A549 (cell line): ENCODE data around the gene PAQR8. TPM values are rescaled to one million over a fixed set of nuclear protein-coding genes. Genes with fewer than 3 reads are reported as not detected.

ENCODE experiments used
- ATAC-seq, 2 experiments: fragments of 200-7000 bp in 1 of 2; fragments of >200 bp in 1 of 2; cut with Nextera tagmentation in 1 of 2; cut with Tn5 transposase in 1 of 2; 3 replicates each; pipeline versions ENCODE4 v1.8.0 to v1.9.1; 2018 to 2020; ENCODE audit warnings: mild to moderate bottlenecking in 1 of 2, moderate library complexity in 1 of 2
- CTCF ChIA-PET: fragments of 300-600 bp; sonication (Branson Sonifier 250); formaldehyde crosslinking; extraction: SDS; loops from one replicate; lab custom pipeline; 2021; ENCODE audit warnings: antibody characterized with exemption, inconsistent platforms; lab: Yijun Ruan, JAX
- POLR2A ChIA-PET: fragments of 350-600 bp; formaldehyde crosslinking; extraction: SDS; loops from one replicate; lab custom pipeline; 2021; ENCODE audit warnings: antibody characterized with exemption, inconsistent platforms; lab: Yijun Ruan, JAX
- DNase-seq, 2 experiments: peaks; one replicate each; pipeline versions ENCODE4 v3.0.0 to v3.0.0-alpha.2; 2011 to 2016; ENCODE audit warnings: low read depth in 1 of 2, low spot score in 1 of 2
- FAIRE-seq: peaks from 2 replicates; lab custom pipeline; 2011; peaks lifted over from hg19 to GRCh38; lab: Jason Lieb, UNC
- H3K27ac ChIP-seq, 2 experiments: fragments of >200 bp; sonication (Bioruptor Twin); formaldehyde crosslinking; 3 replicates each; pipeline ENCODE4 v1.5.1; 2016 to 2017
- H3K4me1 ChIP-seq: fragments of >200 bp; sonication (Bioruptor Twin); formaldehyde crosslinking; 3 replicates; pipeline ENCODE4 v1.6.1; 2016
- H3K4me2 ChIP-seq: fragments of >200 bp; sonication (Bioruptor Twin); formaldehyde crosslinking; 3 replicates; pipeline ENCODE4 v1.6.1; 2016
- H3K4me3 ChIP-seq: fragments of >200 bp; sonication (Bioruptor Twin); formaldehyde crosslinking; 3 replicates; pipeline ENCODE4 v1.5.1; 2016
- H3K9me3 ChIP-seq: fragments of >200 bp; sonication (Bioruptor Twin); formaldehyde crosslinking; 3 replicates; pipeline ENCODE4 v1.6.1; 2016
- ATOH8 ChIP-seq: fragments of 250-450 bp; sonication (Bioruptor Pico); IDR thresholded peaks from 2 replicates; pipeline ENCODE4 v1.5.0; 2020; ENCODE audit warnings: low read depth, mild to moderate bottlenecking, moderate library complexity
- CEBPB ChIP-seq, 2 experiments: fragments of >200 bp in 1 of 2; sonication (Bioruptor Twin) in 1 of 2; formaldehyde crosslinking in 1 of 2; IDR thresholded peaks; 2 replicates each; pipeline ENCODE4 v1.6.1; 2012 to 2016
- CHD4 ChIP-seq: fragments of 200-600 bp; sonication (generic); IDR thresholded peaks from 2 replicates; pipeline ENCODE4 v1.6.1; 2016; ENCODE audit warnings: antibody characterized with exemption, mild to moderate bottlenecking, borderline replicate concordance
- EHF ChIP-seq: fragments of 250-450 bp; sonication (Bioruptor Pico); IDR thresholded peaks from 2 replicates; pipeline ENCODE4 v1.5.0; 2020; ENCODE audit warnings: mild to moderate bottlenecking
- EHMT2 ChIP-seq: fragments of 200-600 bp; sonication (generic); IDR thresholded peaks from 2 replicates; pipeline ENCODE4 v1.6.1; 2016; ENCODE audit warnings: antibody characterized with exemption, low read depth, mild to moderate bottlenecking, moderate library complexity
- ELK1 ChIP-seq: fragments of 150-350 bp; IDR thresholded peaks from 2 replicates; pipeline ENCODE4 v1.6.1; 2014; ENCODE audit warnings: low read depth, mild to moderate bottlenecking, low read length
- FOXS1 ChIP-seq: fragments of 250-450 bp; sonication (Bioruptor Pico); IDR thresholded peaks from 2 replicates; pipeline ENCODE4 v1.5.0; 2020; ENCODE audit warnings: mild to moderate bottlenecking, moderate library complexity
- GATA3 ChIP-seq: IDR thresholded peaks from 2 replicates; pipeline ENCODE4 v1.6.1; 2012; ENCODE audit warnings: borderline replicate concordance
- HDAC2 ChIP-seq: fragments of 200-600 bp; sonication (generic); IDR thresholded peaks from 2 replicates; pipeline ENCODE4 v1.6.1; 2016
- HMGXB4 ChIP-seq: fragments of 250-450 bp; sonication (Bioruptor Pico); IDR thresholded peaks from 2 replicates; pipeline ENCODE4 v1.5.0; 2021; ENCODE audit warnings: mild to moderate bottlenecking, moderate library complexity, borderline replicate concordance
- JUN ChIP-seq, 2 experiments: fragments of >200 bp; sonication (Bioruptor Twin); formaldehyde crosslinking; IDR thresholded peaks; 2 replicates in 1 of 2; 3 replicates in 1 of 2; pipeline ENCODE4 v1.6.1; 2016 to 2017
- MAZ ChIP-seq: fragments of 150-350 bp; IDR thresholded peaks from 2 replicates; pipeline ENCODE4 v1.6.1; 2014; ENCODE audit warnings: antibody characterized with exemption, low read depth, low read length, borderline replicate concordance
- MYC ChIP-seq: IDR thresholded peaks from 2 replicates; pipeline ENCODE4 v1.6.1; 2012; ENCODE audit warnings: mild to moderate bottlenecking, inconsistent platforms, low read length, improper control_type of control experiment, borderline replicate concordance
- NPAS2 ChIP-seq: fragments of 250-450 bp; sonication (Bioruptor Pico); IDR thresholded peaks from 2 replicates; pipeline ENCODE4 v1.8.0; 2022; ENCODE audit warnings: mild to moderate bottlenecking, moderate library complexity, borderline replicate concordance
- NR3C1 ChIP-seq: fragments of >200 bp; sonication (Bioruptor Twin); formaldehyde crosslinking; IDR thresholded peaks from 3 replicates; pipeline ENCODE4 v1.6.1; 2017
- PHF8 ChIP-seq: fragments of 200-600 bp; sonication (generic); IDR thresholded peaks from 2 replicates; pipeline ENCODE4 v1.6.1; 2016; ENCODE audit warnings: low read depth, mild to moderate bottlenecking, antibody characterized with exemption, moderate library complexity, borderline replicate concordance
- POLR2A ChIP-seq: IDR thresholded peaks from 2 replicates; pipeline ENCODE4 v1.6.1; 2012; ENCODE audit warnings: mild to moderate bottlenecking, low read length
- RARB ChIP-seq: fragments of 250-450 bp; sonication (Bioruptor Pico); IDR thresholded peaks from 2 replicates; pipeline ENCODE4 v1.8.0; 2021; ENCODE audit warnings: mild to moderate bottlenecking, moderate library complexity
- RFX5 ChIP-seq: fragments of 450-650 bp; IDR thresholded peaks from 2 replicates; pipeline ENCODE4 v1.7.1; 2014; ENCODE audit warnings: antibody characterized with exemption, mild to moderate bottlenecking, moderate library complexity
- RNF2 ChIP-seq: fragments of 200-600 bp; sonication (generic); IDR thresholded peaks from 2 replicates; pipeline ENCODE4 v1.6.1; 2016; ENCODE audit warnings: low read depth, mild to moderate bottlenecking, antibody characterized with exemption, moderate library complexity, borderline replicate concordance
- SMC3 ChIP-seq: fragments of >200 bp; sonication (Bioruptor Twin); formaldehyde crosslinking; IDR thresholded peaks from 3 replicates; pipeline ENCODE4 v1.6.1; 2018; ENCODE audit warnings: inconsistent platforms
- USF2 ChIP-seq: fragments of 450-650 bp; IDR thresholded peaks from 2 replicates; pipeline ENCODE4 v1.6.1; 2014; ENCODE audit warnings: antibody characterized with exemption
- ZC3H11A ChIP-seq: fragments of 450-650 bp; IDR thresholded peaks from 2 replicates; pipeline ENCODE4 v1.6.1; 2014; ENCODE audit warnings: antibody characterized with exemption, mild to moderate bottlenecking
- WGBS: methylation state at CpG from one replicate; pipeline ENCODE4 v1.1.6; 2017; ENCODE audit errors: missing lambda C conversion rate; 5-methylcytosine and 5-hydroxymethylcytosine counted together
- polyA plus RNA-seq, 4 experiments: library from polyadenylated mRNA; depleted of rRNA in 3 of 4; stranded (reverse); fragments of >200 nt; fragmentation: RNase III in 1 of 4; extraction: RNeasy Plus Mini Kit Qiagen cat#74134 plus additional on column Dnase treatment in 1 of 4; gene quantifications; 2 replicates in 3 of 4; 3 replicates in 1 of 4; pipeline ENCODE4 v1.2.3, GENCODE V29; 2011 to 2017

PAQR8 gene
- polyA plus RNA-seq, 2 of the 4 experiments (the other 2 are of a cell fraction), result 0.80 to 1.2 TPM

- peaks cover 8% of the 10 kb centered on the region; the same call in 1 of the 3 replicates for H3K4me1 ChIP-seq
- H3K4me3 ChIP-seq, result peak overlapping the region; percentile 91
- no peaks in the 10 kb centered on the region for H3K9me3 ChIP-seq
- peak in 1 of 2 experiments; percentile 8 for DNase-seq
- 4% methylated on average over 16 of the region's 57 CpGs for WGBS
- peak overlapping the region; percentile 98 for H3K4me2 ChIP-seq
- POLR2A ChIA-PET, result interaction anchor here (0.7 to 2.8 kb wide), 3 partner anchors 10 to 77 kb away, joined by 4 to 24 read pairs (median 4); no protein-coding TSS in a partner anchor
- TF ChIP-seq RNF2 (0 out of 2 replicates have a peak, but pooled peaks have one; percentile 41), EHF (CRISPR knock-in tag) (no peak)
- TF ChIP-seq, all 56 proteins: peak for 1
- CTCF ChIA-PET, result interaction anchor here (1.0 to 1.7 kb wide), 5 partner anchors 11 to 290 kb away, joined by 3 to 9 read pairs (median 4); no protein-coding TSS in a partner anchor
- H3K27ac ChIP-seq, result peak overlapping the region; percentile 78 to 90
- FAIRE-seq (no peak), ATAC-seq (peak; percentile 70 to 76)
Measured at GRCh38 chr6:52362443-52363227, 684 bp downstream of the PAQR8 start.

- Histone ChIP-seq H3K27ac (peak overlapping the region in 1 of 2 experiments; percentile 90; a peak in 3 of 6 replicates), H3K4me2 (peak overlapping the region; percentile 98), H3K4me1 (peaks cover 8% of the 10 kb centered on the region; the same call in 1 of the 3 replicates), H3K9me3 (no peaks in the 10 kb centered on the region), H3K4me3 (peak overlapping the region; percentile 91)
- DNase-seq (no peak), ATAC-seq (no peak; a peak in 2 of 6 replicates), FAIRE-seq (no peak)
- TF ChIP-seq CEBPB (IDR thresholded peaks at IDR 0.05), result no peak
- TF ChIP-seq JUN (IDR thresholded peaks at IDR 0.05), result no peak
- no peak for TF ChIP-seq USF2
- TF ChIP-seq RFX5, result no peak
- no peak for TF ChIP-seq FOXS1 (CRISPR knock-in tag)
- no peak for TF ChIP-seq SMC3
- TF ChIP-seq MYC, result no peak
- no peak for TF ChIP-seq GATA3
- no peak for TF ChIP-seq RARB
- TF ChIP-seq NPAS2, result no peak
- TF ChIP-seq CHD4, result no peak
- TF ChIP-seq ELK1, result no peak
- TF ChIP-seq HDAC2, result no peak
- ChIA-PET POLR2A (interaction anchor here (2.8 kb wide), 1 partner anchor 11 kb away, joined by 24 read pairs; no protein-coding TSS in a partner anchor), CTCF (interaction anchor here (1.5 to 1.7 kb wide), 2 partner anchors 11 to 77 kb away, joined by 3 to 9 read pairs; no protein-coding TSS in a partner anchor)
- 57% methylated on average over 8 of the region's 8 CpGs for WGBS
Measured at GRCh38 chr6:52363228-52363867, 1.4 kb downstream of the PAQR8 start.

GRCh38 chr6:52364480-52365166 lies 2.7 kb downstream of the PAQR8 start:
- ATAC-seq, result no peak
- Histone ChIP-seq H3K4me3 (no peak overlapping the region), H3K27ac (no peak overlapping the region), H3K9me3 (no peaks in the 10 kb centered on the region), H3K4me1 (peaks cover 8% of the 10 kb centered on the region; the same call in 1 of the 3 replicates), H3K4me2 (no peak overlapping the region)
- ChIA-PET POLR2A (no interaction called here), CTCF (interaction anchor here (2.4 kb wide), 1 partner anchor 10 kb away, joined by 8 read pairs; no protein-coding TSS in a partner anchor)
- FAIRE-seq, result no peak
- whole genome bisulfite sequencing, result 94% methylated on average over 5 of the region's 5 CpGs
- no peak for DNase-seq
- TF ChIP-seq HDAC2, result no peak
- TF ChIP-seq POLR2A, result no peak
- no peak for TF ChIP-seq RARB
- TF ChIP-seq ATOH8 (CRISPR knock-in tag), result no peak
- no peak for TF ChIP-seq RFX5
- TF ChIP-seq HMGXB4 (CRISPR knock-in tag), result no peak
- TF ChIP-seq NR3C1, result no peak
- TF ChIP-seq ZC3H11A, result no peak
- no peak for TF ChIP-seq ELK1
- TF ChIP-seq SMC3, result no peak
- TF ChIP-seq NPAS2, result no peak
- TF ChIP-seq EHMT2, result no peak
- no peak for TF ChIP-seq PHF8
- TF ChIP-seq MAZ, result no peak
- TF ChIP-seq EHF (CRISPR knock-in tag), result no peak
